HepG2 (cell line): Measurements from ENCODE around the gene GNG12. TPM values are rescaled to one million over a fixed set of nuclear protein-coding genes. Genes with fewer than 3 reads are reported as not detected.

Experiments
- ATF3 ChIP-seq: sonication (generic); formaldehyde crosslinking; IDR thresholded peaks from 2 replicates; pipeline ENCODE4 v1.4.0; 2020; ENCODE audit warnings: missing genetic modification reagents
- BRCA1 ChIP-seq: sonication (generic); formaldehyde crosslinking; IDR thresholded peaks from 2 replicates; pipeline ENCODE4 v1.4.0; 2020; ENCODE audit warnings: missing genetic modification reagents
- DNMT1 ChIP-seq: sonication (generic); formaldehyde crosslinking; IDR thresholded peaks from 2 replicates; pipeline ENCODE4 v1.5.1; 2020; ENCODE audit warnings: mild to moderate bottlenecking, missing genetic modification reagents
- ELF3 ChIP-seq: IDR thresholded peaks from 2 replicates; pipeline ENCODE4 v1.6.1; 2016; ENCODE audit warnings: missing genetic modification reagents, missing compliant biosample characterization
- HDAC6 ChIP-seq: fragments of 200-600 bp; sonication (generic); IDR thresholded peaks from 2 replicates; pipeline ENCODE4 v1.7.0; 2017; ENCODE audit warnings: mild to moderate bottlenecking, antibody characterized with exemption, low read length, low read depth
- HNRNPH1 ChIP-seq: fragments of 200-400 bp; formaldehyde crosslinking; optimal IDR thresholded peaks from 2 replicates; pipeline ENCODE3; 2017; ENCODE audit warnings: mild to moderate bottlenecking, low read depth, low read length
- PPARG ChIP-seq: conservative IDR thresholded peaks from 2 replicates; pipeline ENCODE4 v1.6.1; 2016; ENCODE audit warnings: missing biosample characterization, missing genetic modification reagents
- SOX13 ChIP-seq, 3 experiments: fragments of 450-650 bp in 1 of 3; sonication (generic) in 1 of 3; formaldehyde crosslinking in 1 of 3; IDR thresholded peaks in 2 of 3; conservative IDR thresholded peaks in 1 of 3; 2 replicates each; pipeline versions ENCODE4 v1.5.0 to v1.6.1; 2016 to 2020; ENCODE audit warnings: antibody characterized with exemption in 1 of 3, mild to moderate bottlenecking in 1 of 3, missing compliant biosample characterization in 1 of 3, missing genetic modification reagents in 1 of 3, moderate library complexity in 1 of 3
- STAT5B ChIP-seq: sonication (generic); formaldehyde crosslinking; IDR thresholded peaks from 2 replicates; pipeline ENCODE4 v1.4.0; 2020; ENCODE audit warnings: missing genetic modification reagents
- TEAD3 ChIP-seq: optimal IDR thresholded peaks from 2 replicates; pipeline ENCODE3; 2016; ENCODE audit warnings: borderline replicate concordance
- TOE1 ChIP-seq: sonication (generic); formaldehyde crosslinking; IDR thresholded peaks from 2 replicates; pipeline ENCODE4 v1.4.0; 2020; ENCODE audit warnings: mild to moderate bottlenecking, missing genetic modification reagents
- ZBTB1 ChIP-seq: sonication (generic); formaldehyde crosslinking; IDR thresholded peaks from 2 replicates; pipeline ENCODE4 v1.4.0; 2020; ENCODE audit warnings: missing genetic modification reagents, borderline replicate concordance
- ZBTB7A ChIP-seq: sonication (generic); formaldehyde crosslinking; IDR thresholded peaks from 2 replicates; pipeline ENCODE4 v1.8.0; 2022; ENCODE audit warnings: mild to moderate bottlenecking, missing genetic modification reagents
- ZNF383 ChIP-seq: sonication (generic); formaldehyde crosslinking; IDR thresholded peaks from 2 replicates; pipeline ENCODE4 v1.4.0; 2020; ENCODE audit warnings: missing genetic modification reagents, mild to moderate bottlenecking, borderline replicate concordance
- ZNF678 ChIP-seq: sonication (generic); formaldehyde crosslinking; IDR thresholded peaks from 2 replicates; pipeline ENCODE4 v1.4.0; 2020; ENCODE audit warnings: mild to moderate bottlenecking, missing genetic modification reagents
- ZNF782 ChIP-seq: sonication (generic); formaldehyde crosslinking; IDR thresholded peaks from 2 replicates; pipeline ENCODE4 v1.4.0; 2020; ENCODE audit warnings: missing genetic modification reagents, mild to moderate bottlenecking, borderline replicate concordance
- ZNF788 ChIP-seq: sonication (generic); formaldehyde crosslinking; IDR thresholded peaks from 2 replicates; pipeline ENCODE4 v1.5.0; 2020; ENCODE audit warnings: mild to moderate bottlenecking, missing genetic modification reagents, borderline replicate concordance
- polyA plus RNA-seq, 8 experiments: library from polyadenylated mRNA; depleted of rRNA in 3 of 8; stranded (reverse) in 7 of 8; unstranded in 1 of 8; fragments of >200 nt; fragmentation: Illumina TruSeq in 4 of 8; extraction: Trizol in 4 of 8; gene quantifications; 2 replicates each; pipeline versions ENCODE4 v1.2.1 to v1.2.3, GENCODE V29; 2011 to 2016; ENCODE audit warnings: low read depth in 4 of 8, missing spikeins in 1 of 8, mixed read lengths in 1 of 8; ENCODE audit not compliant: insufficient read depth in 1 of 8
- total RNA-seq, 5 experiments: library from RNA; depleted of rRNA; stranded (reverse); fragments of >200 nt; fragmentation: Illumina TruSeq; extraction: Trizol; gene quantifications; 2 replicates each; pipeline ENCODE4 v1.2.3, GENCODE V29; 2016; ENCODE audit warnings: low read depth in 1 of 5
- TF ChIP-seq, protein P1 (sequence below): sonication (generic); formaldehyde crosslinking; conservative IDR thresholded peaks from 2 replicates; pipeline ENCODE4 v1.8.1; 2023; ENCODE audit warnings: missing genetic modification reagents
- TF ChIP-seq, protein P2 (sequence below): sonication (generic); formaldehyde crosslinking; IDR thresholded peaks from 2 replicates; pipeline ENCODE4 v1.5.0; 2020; ENCODE audit warnings: mild to moderate bottlenecking, missing genetic modification reagents, borderline replicate concordance
- TF ChIP-seq, protein P3 (sequence below): IDR thresholded peaks from 2 replicates; pipeline ENCODE4 v1.6.1; 2016; ENCODE audit warnings: low read depth, borderline replicate concordance
- TF ChIP-seq, protein P4 (sequence below): sonication (generic); formaldehyde crosslinking; IDR thresholded peaks from 2 replicates; pipeline ENCODE4 v1.4.0; 2020; ENCODE audit warnings: missing genetic modification reagents
- TF ChIP-seq, protein P5 (sequence below): fragments of 450-650 bp; IDR thresholded peaks from 2 replicates; pipeline ENCODE4 v1.6.1; 2016

The GNG12 gene
- total and polyA plus RNA-seq, 2 of the 13 experiments (the other 11 are each of a cell fraction or from before 2014, with no cell fraction given): 0.11 TPM

DNA sequence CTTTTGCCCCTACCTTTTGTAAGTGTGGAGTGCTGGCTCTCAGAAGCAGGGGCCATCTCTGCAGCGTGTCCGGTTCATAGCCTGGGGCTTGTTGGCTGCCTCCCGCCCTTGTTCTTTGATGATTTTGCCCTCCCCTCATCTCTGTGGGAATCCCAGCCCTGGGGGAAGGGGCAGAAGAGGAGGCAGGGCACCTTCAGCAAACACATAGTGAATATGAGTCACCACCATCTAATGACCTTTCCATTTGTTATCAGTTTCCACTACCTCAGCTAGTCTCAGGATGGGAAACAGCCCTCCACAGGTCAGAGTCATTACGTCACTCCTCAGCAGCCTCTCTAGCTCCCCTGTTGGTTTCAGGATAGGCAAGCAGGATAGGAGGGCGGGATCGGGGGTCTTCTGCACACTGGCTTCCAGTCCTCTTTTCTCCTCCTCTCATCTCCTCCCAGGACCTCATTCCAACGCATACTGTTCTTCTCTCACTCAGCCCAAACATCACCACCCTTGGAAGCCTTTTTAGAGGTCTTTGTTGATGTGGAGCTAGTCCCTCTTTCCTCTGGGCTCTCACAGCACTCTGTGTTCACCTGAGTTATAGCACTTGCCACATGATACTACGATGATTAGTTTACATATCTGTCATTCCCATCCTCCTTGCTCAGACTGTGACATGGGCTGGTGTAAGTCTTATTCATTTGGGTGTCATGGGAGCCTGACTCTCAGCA, 132.4 kb downstream of the GNG12 start (continued):
- TF ChIP-seq ATF3 (peak; percentile 97), ZNF383 (no peak), ZBTB7A (CRISPR knock-in tag) (no peak), BRCA1 (CRISPR knock-in tag) (0 out of 2 replicates have a peak, but pooled peaks have one; percentile 37), SOX13 (IDR thresholded peaks at IDR 0.05) (0 out of 2 replicates have a peak, but pooled peaks have one; percentile 33), SOX13 (CRISPR knock-in tag; conservative IDR thresholded peaks at IDR 0.05 in 1 of 2, IDR thresholded peaks at IDR 0.05 in 1 of 2) (peak in 1 of 2 experiments; percentile 88; a peak in 2 of 4 replicates), ZNF678 (CRISPR knock-in tag) (no peak), ELF3 (CRISPR knock-in tag) (peak; percentile 78), TOE1 (no peak), STAT5B (CRISPR knock-in tag) (no peak), TEAD3 (peak; percentile 74), ZBTB1 (CRISPR knock-in tag) (no peak), ZNF788 (CRISPR knock-in tag) (no peak), ZNF782 (CRISPR knock-in tag) (no peak), PPARG (CRISPR knock-in tag) (peak; percentile 79), HNRNPH1 (no peak), HDAC6 (no peak), DNMT1 (CRISPR knock-in tag) (no peak)
- TF ChIP-seq, protein P1, sequence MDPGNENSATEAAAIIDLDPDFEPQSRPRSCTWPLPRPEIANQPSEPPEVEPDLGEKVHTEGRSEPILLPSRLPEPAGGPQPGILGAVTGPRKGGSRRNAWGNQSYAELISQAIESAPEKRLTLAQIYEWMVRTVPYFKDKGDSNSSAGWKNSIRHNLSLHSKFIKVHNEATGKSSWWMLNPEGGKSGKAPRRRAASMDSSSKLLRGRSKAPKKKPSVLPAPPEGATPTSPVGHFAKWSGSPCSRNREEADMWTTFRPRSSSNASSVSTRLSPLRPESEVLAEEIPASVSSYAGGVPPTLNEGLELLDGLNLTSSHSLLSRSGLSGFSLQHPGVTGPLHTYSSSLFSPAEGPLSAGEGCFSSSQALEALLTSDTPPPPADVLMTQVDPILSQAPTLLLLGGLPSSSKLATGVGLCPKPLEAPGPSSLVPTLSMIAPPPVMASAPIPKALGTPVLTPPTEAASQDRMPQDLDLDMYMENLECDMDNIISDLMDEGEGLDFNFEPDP (CRISPR knock-in tag): no peak
- TF ChIP-seq, protein P2, sequence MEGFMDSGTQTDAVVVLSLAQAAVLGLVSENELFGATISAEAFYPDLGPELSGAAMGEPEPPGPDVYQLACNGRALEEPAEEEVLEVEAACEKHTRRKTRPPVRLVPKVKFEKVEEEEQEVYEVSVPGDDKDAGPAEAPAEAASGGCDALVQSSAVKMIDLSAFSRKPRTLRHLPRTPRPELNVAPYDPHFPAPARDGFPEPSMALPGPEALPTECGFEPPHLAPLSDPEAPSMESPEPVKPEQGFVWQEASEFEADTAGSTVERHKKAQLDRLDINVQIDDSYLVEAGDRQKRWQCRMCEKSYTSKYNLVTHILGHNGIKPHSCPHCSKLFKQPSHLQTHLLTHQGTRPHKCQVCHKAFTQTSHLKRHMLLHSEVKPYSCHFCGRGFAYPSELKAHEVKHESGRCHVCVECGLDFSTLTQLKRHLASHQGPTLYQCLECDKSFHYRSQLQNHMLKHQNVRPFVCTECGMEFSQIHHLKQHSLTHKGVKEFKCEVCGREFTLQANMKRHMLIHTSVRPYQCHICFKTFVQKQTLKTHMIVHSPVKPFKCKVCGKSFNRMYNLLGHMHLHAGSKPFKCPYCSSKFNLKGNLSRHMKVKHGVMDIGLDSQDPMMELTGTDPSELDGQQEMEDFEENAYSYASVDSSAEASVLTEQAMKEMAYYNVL (CRISPR knock-in tag): peak; percentile 77; the same call in 1 of the 2 replicates
- TF ChIP-seq, protein P3, sequence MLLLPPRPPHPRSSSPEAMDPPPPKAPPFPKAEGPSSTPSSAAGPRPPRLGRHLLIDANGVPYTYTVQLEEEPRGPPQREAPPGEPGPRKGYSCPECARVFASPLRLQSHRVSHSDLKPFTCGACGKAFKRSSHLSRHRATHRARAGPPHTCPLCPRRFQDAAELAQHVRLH (CRISPR knock-in tag): 0 out of 2 replicates have a peak, but pooled peaks have one; percentile 59
- TF ChIP-seq, protein P4, sequence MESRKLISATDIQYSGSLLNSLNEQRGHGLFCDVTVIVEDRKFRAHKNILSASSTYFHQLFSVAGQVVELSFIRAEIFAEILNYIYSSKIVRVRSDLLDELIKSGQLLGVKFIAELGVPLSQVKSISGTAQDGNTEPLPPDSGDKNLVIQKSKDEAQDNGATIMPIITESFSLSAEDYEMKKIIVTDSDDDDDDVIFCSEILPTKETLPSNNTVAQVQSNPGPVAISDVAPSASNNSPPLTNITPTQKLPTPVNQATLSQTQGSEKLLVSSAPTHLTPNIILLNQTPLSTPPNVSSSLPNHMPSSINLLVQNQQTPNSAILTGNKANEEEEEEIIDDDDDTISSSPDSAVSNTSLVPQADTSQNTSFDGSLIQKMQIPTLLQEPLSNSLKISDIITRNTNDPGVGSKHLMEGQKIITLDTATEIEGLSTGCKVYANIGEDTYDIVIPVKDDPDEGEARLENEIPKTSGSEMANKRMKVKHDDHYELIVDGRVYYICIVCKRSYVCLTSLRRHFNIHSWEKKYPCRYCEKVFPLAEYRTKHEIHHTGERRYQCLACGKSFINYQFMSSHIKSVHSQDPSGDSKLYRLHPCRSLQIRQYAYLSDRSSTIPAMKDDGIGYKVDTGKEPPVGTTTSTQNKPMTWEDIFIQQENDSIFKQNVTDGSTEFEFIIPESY: peak; percentile 63; the same call in 1 of the 2 replicates
- TF ChIP-seq, protein P5, sequence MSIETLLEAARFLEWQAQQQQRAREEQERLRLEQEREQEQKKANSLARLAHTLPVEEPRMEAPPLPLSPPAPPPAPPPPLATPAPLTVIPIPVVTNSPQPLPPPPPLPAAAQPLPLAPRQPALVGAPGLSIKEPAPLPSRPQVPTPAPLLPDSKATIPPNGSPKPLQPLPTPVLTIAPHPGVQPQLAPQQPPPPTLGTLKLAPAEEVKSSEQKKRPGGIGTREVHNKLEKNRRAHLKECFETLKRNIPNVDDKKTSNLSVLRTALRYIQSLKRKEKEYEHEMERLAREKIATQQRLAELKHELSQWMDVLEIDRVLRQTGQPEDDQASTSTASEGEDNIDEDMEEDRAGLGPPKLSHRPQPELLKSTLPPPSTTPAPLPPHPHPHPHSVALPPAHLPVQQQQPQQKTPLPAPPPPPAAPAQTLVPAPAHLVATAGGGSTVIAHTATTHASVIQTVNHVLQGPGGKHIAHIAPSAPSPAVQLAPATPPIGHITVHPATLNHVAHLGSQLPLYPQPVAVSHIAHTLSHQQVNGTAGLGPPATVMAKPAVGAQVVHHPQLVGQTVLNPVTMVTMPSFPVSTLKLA: no peak
